ENCODE results near the gene SLC25A47. TPM values are rescaled to one million over a fixed set of nuclear protein-coding genes. Genes with fewer than 3 reads are reported as not detected.

Gene SLC25A47
- total and polyA plus RNA-seq, 2 donors (not counting 1 experiment from before 2014, with no cell fraction given), result not detected

GRCh38 chr14:100306101-100306997, 16.8 kb upstream of the SLC25A47 start, which contains the start of gene SLC25A29:
Gene SLC25A29, minus strand, starts transcription at chr14:100306444. Its CDS starts 212 bp downstream, at chr14:100306232.
- Histone ChIP-seq H2AFZ (ENCODE audit: insufficient read depth, low read depth, low read length, poor library complexity, severe bottlenecking) (peak within 1 kb of the TSS; percentile 87), H3K4me2 (replicated peaks; ENCODE audit: low read depth, low read length, poor library complexity, severe bottlenecking) (peak within 1 kb of the TSS; percentile 95), H3K27me3 (replicated peaks in 1 of 4; ENCODE audit: control extremely low read depth in 1 of 4, control insufficient read depth in 3 of 4, insufficient read depth in 4 of 4, low read length in 3 of 4) (peaks cover 0 to 3% (median 0%) of the 10 kb centered on the region in 4 experiments), H3K27ac (ENCODE audit: low read length in 2 of 2) (peak within 1 kb of the TSS in 1 of 2 donors; percentile 46), H3K9me3 (ENCODE audit: control extremely low read depth in 1 of 3, control insufficient read depth in 2 of 3, insufficient read depth in 1 of 3, low read length in 2 of 3) (no peaks in the 10 kb centered on the region), H3K36me3 (replicated peaks in 1 of 2; ENCODE audit: control extremely low read depth in 1 of 2, control insufficient read depth in 1 of 2, extremely low read depth in 1 of 2, insufficient read depth in 2 of 2, low read length in 1 of 2) (no peaks in the 10 kb centered on the region), H3K4me3 (ENCODE audit: control extremely low read depth in 1 of 5, extremely low read depth in 1 of 5, insufficient read depth in 1 of 5, low read depth in 2 of 5, low read length in 4 of 5) (peak within 1 kb of the TSS in 4 of 5 experiments; percentile 70 to 81 (median 80)), H3K9ac (ENCODE audit: low read length) (peak within 1 kb of the TSS; percentile 77), H3K4me1 (ENCODE audit: control insufficient read depth in 2 of 2, insufficient read depth in 2 of 2, low read length in 2 of 2) (peaks cover 17 to 30% of the 10 kb centered on the region in 2 donors), H4K20me1 (ENCODE audit: control insufficient read depth, insufficient read depth, low read length, poor library complexity, severe bottlenecking) (no peaks in the 10 kb centered on the region), H3K79me2 (ENCODE audit: control insufficient read depth, insufficient read depth, low read length) (peaks cover 16% of the 10 kb centered on the region)
- Mint-ChIP-seq H3K4me1 (peaks cover 19% of the 10 kb centered on the region), H3K27me3 (no peaks in the 10 kb centered on the region), H3K4me3 (peak within 1 kb of the TSS; percentile 94), H3K9me3 (ENCODE audit: insufficient read depth) (no peaks in the 10 kb centered on the region), H3K27ac (peak within 1 kb of the TSS; percentile 83)
- POLR2A ChIA-PET, result interaction anchor here (0.9 to 1.4 kb wide), 3 partner anchors 9 to 12 kb away, joined by 3 to 5 read pairs (median 4); no protein-coding TSS in a partner anchor
- intact Hi-C loops (cut with micrococcal nuclease), result loop anchor here (1.0 to 10.0 kb wide), 5 partner anchors 12 to 702 kb away; partner anchors contain the start of genes CCDC85C and WDR25
- TF ChIP-seq EZH2 (IDR thresholded peaks at IDR 0.05; ENCODE audit: borderline replicate concordance, insufficient read depth, low read depth, low read length, poor library complexity, severe bottlenecking) (no peak), CTCF (IDR thresholded peaks at IDR 0.05) (no peak)
- peak; percentile 94 for ATAC-seq (ENCODE audit: low read depth)
- CTCF ChIA-PET, result interaction anchor here (0.9 to 1.5 kb wide), 4 partner anchors 12 to 72 kb away, joined by 3 to 5 read pairs (median 4); no protein-coding TSS in a partner anchor
- peak; percentile 84 for DNase-seq
- WGBS (ENCODE audit: insufficient coverage), result under 1% methylated on average over 131 of the region's 131 CpGs

All from B cell (primary cell).